GM12892 (cell line): Measurements from ENCODE around the gene FBXL20.

Experiments
- POLR2A ChIP-seq: IDR thresholded peaks from 2 replicates; pipeline ENCODE4 v1.6.1; 2011; ENCODE audit warnings: low read depth, low read length, control low read depth
- POLR2AphosphoS5 ChIP-seq: IDR thresholded peaks from 2 replicates; pipeline ENCODE4 v1.6.1; 2011; ENCODE audit warnings: low read depth, low read length, control low read depth

DNA sequence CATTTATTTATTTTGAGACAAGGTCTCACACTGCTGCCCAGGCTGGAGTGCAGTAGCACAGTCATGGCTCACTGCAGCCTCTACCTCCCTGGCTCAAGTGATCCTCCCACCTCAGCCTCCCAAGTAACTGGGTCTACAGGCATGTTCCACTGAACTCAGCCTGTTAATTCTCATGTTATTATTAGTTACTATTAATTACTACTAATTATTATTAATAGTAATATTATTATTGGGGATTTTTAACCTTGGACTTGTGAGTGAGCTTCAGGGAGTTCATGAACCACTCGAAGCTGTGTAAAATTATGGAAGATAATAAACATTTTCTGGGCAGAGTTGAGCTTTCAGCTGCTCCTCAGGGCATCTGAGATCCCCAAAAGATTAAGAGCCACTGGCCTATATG, 171.1 kb downstream of the FBXL20 start:
- no peak for TF ChIP-seq POLR2A
- no peak for TF ChIP-seq POLR2AphosphoS5
